ENCODE data around the gene TMCC2. TPM values are rescaled to one million over a fixed set of nuclear protein-coding genes. Genes with fewer than 3 reads are reported as not detected.

The TMCC2 gene
- total RNA-seq, 1 donor from 2014 or later: 6.2 TPM

DNA sequence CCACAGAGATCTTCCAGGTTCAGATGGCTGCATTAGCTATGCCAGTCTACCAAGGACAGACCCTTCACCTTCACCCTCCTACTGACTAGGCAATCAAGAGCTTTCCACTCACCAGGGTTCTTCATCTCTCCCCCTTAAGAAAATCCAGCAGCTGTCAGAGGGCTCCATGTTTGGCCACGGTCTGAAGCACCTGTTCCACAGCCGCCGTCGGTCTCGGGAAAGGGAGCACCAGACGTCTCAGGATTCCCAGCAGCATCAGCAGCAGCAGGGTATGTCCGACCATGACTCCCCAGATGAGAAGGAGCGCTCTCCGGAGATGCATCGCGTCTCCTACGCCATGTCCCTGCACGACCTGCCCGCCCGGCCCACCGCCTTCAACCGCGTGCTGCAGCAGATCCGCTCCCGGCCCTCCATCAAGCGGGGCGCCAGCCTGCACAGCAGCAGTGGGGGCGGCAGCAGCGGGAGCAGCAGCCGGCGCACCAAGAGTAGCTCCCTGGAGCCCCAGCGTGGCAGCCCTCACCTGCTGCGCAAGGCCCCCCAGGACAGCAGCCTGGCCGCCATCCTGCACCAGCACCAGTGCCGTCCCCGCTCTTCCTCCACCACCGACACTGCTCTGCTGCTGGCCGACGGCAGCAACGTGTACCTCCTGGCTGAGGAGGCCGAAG is 13.8 kb downstream of the TMCC2 start:
- Mint-ChIP-seq H3K4me3 (no peak overlapping the region), H3K36me3 (peaks cover 5% of the 10 kb centered on the region), H3K27me3 (peaks cover 3% of the 10 kb centered on the region), H3K27ac (no peak overlapping the region), H3K4me1 (ENCODE audit: unreplicated experiment) (peaks cover 7% of the 10 kb centered on the region), H3K9me3 (no peaks in the 10 kb centered on the region)
- no peak for DNase-seq (ENCODE audit: extremely low spot score, unreplicated experiment)
- TF ChIP-seq, protein P1, sequence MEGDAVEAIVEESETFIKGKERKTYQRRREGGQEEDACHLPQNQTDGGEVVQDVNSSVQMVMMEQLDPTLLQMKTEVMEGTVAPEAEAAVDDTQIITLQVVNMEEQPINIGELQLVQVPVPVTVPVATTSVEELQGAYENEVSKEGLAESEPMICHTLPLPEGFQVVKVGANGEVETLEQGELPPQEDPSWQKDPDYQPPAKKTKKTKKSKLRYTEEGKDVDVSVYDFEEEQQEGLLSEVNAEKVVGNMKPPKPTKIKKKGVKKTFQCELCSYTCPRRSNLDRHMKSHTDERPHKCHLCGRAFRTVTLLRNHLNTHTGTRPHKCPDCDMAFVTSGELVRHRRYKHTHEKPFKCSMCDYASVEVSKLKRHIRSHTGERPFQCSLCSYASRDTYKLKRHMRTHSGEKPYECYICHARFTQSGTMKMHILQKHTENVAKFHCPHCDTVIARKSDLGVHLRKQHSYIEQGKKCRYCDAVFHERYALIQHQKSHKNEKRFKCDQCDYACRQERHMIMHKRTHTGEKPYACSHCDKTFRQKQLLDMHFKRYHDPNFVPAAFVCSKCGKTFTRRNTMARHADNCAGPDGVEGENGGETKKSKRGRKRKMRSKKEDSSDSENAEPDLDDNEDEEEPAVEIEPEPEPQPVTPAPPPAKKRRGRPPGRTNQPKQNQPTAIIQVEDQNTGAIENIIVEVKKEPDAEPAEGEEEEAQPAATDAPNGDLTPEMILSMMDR (conservative IDR thresholded peaks at IDR 0.05): no peak

DNA sequence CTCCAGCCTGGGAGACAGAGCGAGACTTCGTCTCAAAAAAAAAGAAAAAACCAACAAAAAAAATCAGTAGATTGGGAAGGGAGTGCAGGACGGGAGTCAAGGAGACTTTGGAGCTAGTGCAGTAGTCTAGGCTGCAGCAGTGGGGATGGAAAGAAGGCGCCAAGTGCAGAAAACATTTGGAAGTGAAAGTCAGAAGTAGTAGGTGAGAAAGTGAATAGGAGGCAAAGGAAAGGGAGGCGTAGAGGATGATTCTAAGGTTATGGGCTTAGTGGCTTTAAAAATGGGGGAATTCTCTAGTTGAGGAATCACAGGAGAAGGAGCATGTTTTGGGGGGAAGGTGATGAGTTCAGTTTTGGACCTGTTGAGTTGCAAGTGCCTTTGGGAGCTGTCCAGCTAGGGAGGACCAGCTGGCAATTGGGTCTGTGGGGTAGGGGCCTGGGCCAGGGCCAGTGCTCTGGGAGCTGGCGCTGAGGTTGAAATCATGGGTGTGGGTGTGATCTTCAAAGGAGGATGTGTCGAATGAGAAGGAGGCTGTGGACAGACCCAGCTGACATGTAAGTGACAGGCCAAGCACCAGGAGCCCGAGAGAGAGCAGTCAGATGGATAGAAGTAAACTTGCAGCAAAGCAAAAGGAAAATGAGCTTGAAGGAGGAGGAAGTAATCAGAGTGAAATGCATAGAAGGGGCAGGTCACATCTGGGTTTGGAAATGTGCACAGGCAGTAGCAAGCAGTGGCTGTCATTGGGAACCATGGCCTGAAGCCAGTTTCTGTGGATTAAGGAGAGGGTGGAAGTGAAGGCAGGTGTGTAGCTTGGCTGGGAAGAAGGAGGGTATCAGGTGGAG is 15.8 kb downstream of the TMCC2 start:
- Mint-ChIP-seq H3K4me1 (ENCODE audit: unreplicated experiment) (peaks cover 11% of the 10 kb centered on the region), H3K27me3 (no peaks in the 10 kb centered on the region), H3K36me3 (peaks cover 5% of the 10 kb centered on the region), H3K27ac (no peak overlapping the region), H3K9me3 (no peaks in the 10 kb centered on the region), H3K4me3 (no peak overlapping the region)
- TF ChIP-seq, protein P1 (conservative IDR thresholded peaks at IDR 0.05): no peak
- no peak for DNase-seq (ENCODE audit: extremely low spot score, unreplicated experiment)

DNA sequence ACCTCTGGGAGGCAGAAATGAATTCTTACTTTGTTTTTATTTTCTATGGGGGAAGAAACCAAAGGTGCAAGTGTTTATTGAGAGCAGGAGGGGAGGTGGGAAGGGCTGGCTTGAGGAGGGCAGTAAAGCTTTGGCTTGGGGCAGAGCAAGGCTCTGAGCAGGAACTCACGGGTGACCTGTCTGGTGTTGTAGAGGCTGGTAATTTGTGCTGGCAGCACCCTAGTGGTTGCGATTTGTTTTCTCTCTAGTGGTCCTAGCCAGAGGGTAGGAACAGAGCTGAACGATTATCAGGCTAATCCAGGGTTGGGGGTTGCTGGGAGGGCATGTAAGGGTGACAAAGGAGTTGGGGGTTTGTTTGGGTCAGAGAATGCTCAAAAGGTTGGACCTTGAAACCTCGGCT is 16.6 kb downstream of the TMCC2 start:
- H3K27ac Mint-ChIP-seq: no peak overlapping the region
- no peaks in the 10 kb centered on the region for H3K27me3 Mint-ChIP-seq
- no peak overlapping the region for H3K4me3 Mint-ChIP-seq
- H3K36me3 Mint-ChIP-seq: peaks cover 5% of the 10 kb centered on the region
- TF ChIP-seq, protein P1 (conservative IDR thresholded peaks at IDR 0.05): no peak
- no peak for DNase-seq (ENCODE audit: extremely low spot score, unreplicated experiment)
- H3K9me3 Mint-ChIP-seq: no peaks in the 10 kb centered on the region
- H3K4me1 Mint-ChIP-seq (ENCODE audit: unreplicated experiment): peaks cover 16% of the 10 kb centered on the region

DNA sequence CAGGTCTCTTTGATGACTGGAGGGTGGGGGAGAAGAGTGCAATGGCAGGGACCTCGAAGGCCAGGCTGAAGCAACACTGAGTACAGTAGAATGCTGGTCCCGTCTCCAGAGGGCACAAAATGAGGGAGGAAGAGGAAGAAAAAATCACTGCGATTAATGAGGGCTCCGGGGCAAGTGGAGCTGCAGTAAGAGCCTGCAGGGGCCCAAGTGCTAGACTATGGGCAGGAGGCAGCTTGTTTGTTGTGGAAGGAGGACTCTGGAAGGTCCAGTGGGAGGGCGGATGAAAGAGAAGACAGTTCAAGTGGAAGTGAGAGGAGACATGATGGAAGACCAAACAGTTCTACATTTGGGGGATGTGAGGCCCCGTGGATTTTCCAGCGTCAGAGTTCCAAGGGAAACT is 17.4 kb downstream of the TMCC2 start:
- DNase-seq (ENCODE audit: extremely low spot score, unreplicated experiment): no peak
- Mint-ChIP-seq H3K27me3 (no peaks in the 10 kb centered on the region), H3K9me3 (no peaks in the 10 kb centered on the region), H3K4me3 (no peak overlapping the region), H3K4me1 (ENCODE audit: unreplicated experiment) (peaks cover 21% of the 10 kb centered on the region), H3K36me3 (peaks cover 5% of the 10 kb centered on the region), H3K27ac (no peak overlapping the region)
- TF ChIP-seq, protein P1 (conservative IDR thresholded peaks at IDR 0.05): no peak

DNA sequence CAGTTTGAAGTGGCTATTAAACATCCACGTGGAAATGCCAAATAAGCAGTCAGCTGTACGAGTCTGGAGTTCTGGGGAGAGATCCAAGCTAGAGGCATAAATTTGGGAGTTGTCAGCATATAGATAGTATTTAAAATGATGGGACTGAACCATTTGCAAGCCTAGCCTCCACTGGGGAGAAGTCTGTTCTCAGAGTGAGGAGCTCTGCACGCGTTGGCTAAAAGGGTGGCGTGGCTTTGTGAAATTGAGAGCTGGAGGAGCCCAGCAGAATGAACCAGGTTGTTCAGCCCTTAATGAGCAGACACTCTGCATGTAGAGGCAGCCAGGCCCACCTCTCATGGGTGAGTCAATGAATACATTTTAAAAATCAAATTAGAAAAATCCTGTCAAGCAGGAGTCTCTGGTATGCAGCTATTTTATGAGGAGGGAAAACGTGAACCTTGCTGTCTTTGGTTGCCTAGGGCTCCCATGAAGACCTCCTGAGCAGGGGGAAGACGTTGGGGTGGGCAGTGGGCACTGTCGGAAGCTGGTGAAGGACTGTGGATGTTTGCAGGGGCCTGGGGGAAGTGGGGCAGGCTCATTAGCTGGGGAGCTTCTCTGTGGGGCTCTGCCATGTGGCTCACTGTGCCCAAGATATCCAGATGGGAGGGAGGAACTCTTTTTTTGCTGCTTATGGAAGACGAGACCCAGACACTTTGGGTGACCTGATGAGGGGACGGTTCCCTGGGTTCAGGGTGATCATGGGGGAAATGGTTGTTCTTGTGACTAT is 18.8 kb downstream of the TMCC2 start:
- peak overlapping the region; percentile 88 for H3K27ac Mint-ChIP-seq
- no peaks in the 10 kb centered on the region for H3K9me3 Mint-ChIP-seq
- H3K4me3 Mint-ChIP-seq: peak overlapping the region; percentile 41
- TF ChIP-seq, protein P1 (conservative IDR thresholded peaks at IDR 0.05): no peak
- no peaks in the 10 kb centered on the region for H3K27me3 Mint-ChIP-seq
- peaks cover 24% of the 10 kb centered on the region for H3K4me1 Mint-ChIP-seq (ENCODE audit: unreplicated experiment)
- DNase-seq (ENCODE audit: extremely low spot score, unreplicated experiment): no peak
- H3K36me3 Mint-ChIP-seq: peaks cover 5% of the 10 kb centered on the region
